HEK293 (cell line): ENCODE measurements around the gene LAMA5.

Experiments used
- CTCF ChIA-PET: fragments of 350-600 bp; formaldehyde crosslinking; extraction: SDS; loops from one replicate; lab custom pipeline; 2021; ENCODE audit warnings: antibody characterized with exemption; lab: Yijun Ruan, JAX
- POLR2A ChIA-PET: fragments of 300-600 bp; formaldehyde crosslinking; extraction: SDS; loops from one replicate; lab custom pipeline; 2020; ENCODE audit warnings: antibody characterized with exemption, inconsistent platforms; lab: Yijun Ruan, JAX
- H3K27ac ChIP-seq: fragments of 200-500 bp; sonication (Bioruptor generic); 2 replicates; pipeline ENCODE4 v1.5.1; 2014; ENCODE audit warnings: low read depth, low read length, control low read depth, inconsistent platforms; ENCODE audit errors: extremely low read depth
- H3K36me3 ChIP-seq, 2 experiments: fragments of 200-500 bp in 1 of 2; sonication (Bioruptor generic) in 1 of 2; 1 replicate in 1 of 2; 2 replicates in 1 of 2; pipeline ENCODE4 v1.5.1; 2014 to 2017; ENCODE audit warnings: inconsistent platforms in 2 of 2, low read length in 2 of 2; ENCODE audit not compliant: control insufficient read depth in 2 of 2, insufficient read depth in 1 of 2
- H3K4me1 ChIP-seq: fragments of 200-500 bp; sonication (Bioruptor generic); 2 replicates; pipeline ENCODE4 v1.5.1; 2014; ENCODE audit warnings: mild to moderate bottlenecking, low read length, inconsistent platforms; ENCODE audit not compliant: control insufficient read depth, insufficient read depth
- H3K4me3 ChIP-seq: 2 replicates; pipeline ENCODE4 v1.5.1; 2011; ENCODE audit warnings: low read depth, mild to moderate bottlenecking, control low read depth, low read length, moderate library complexity
- H3K9me3 ChIP-seq: fragments of 200-500 bp; sonication (Bioruptor generic); 2 replicates; pipeline ENCODE4 v1.5.1; 2014; ENCODE audit warnings: low read depth, low read length, inconsistent platforms; ENCODE audit not compliant: control insufficient read depth, insufficient read depth
- EGR2 ChIP-seq: fragments of 450-650 bp; formaldehyde crosslinking; IDR thresholded peaks from 2 replicates; pipeline ENCODE4 v1.5.1; 2016; ENCODE audit warnings: low read depth, missing biosample characterization, missing genetic modification characterization
- ELK4 ChIP-seq: IDR thresholded peaks from 2 replicates; pipeline ENCODE4 v1.6.1; 2011; ENCODE audit warnings: mild to moderate bottlenecking, low read depth, low read length, borderline replicate concordance
- GLI4 ChIP-seq: fragments of 450-650 bp; formaldehyde crosslinking; IDR thresholded peaks from 2 replicates; pipeline ENCODE4 v1.5.1; 2016; ENCODE audit warnings: missing biosample characterization, missing genetic modification characterization
- HOXA7 ChIP-seq: sonication (generic); formaldehyde crosslinking; IDR thresholded peaks from 2 replicates; pipeline ENCODE4 v1.8.1; 2022; ENCODE audit warnings: missing genetic modification reagents, borderline replicate concordance
- INSM2 ChIP-seq: fragments of 450-650 bp; formaldehyde crosslinking; IDR thresholded peaks from 2 replicates; pipeline ENCODE4 v1.5.1; 2016; ENCODE audit warnings: missing biosample characterization, missing genetic modification characterization
- ZBTB1 ChIP-seq: fragments of 450-650 bp; formaldehyde crosslinking; IDR thresholded peaks from 2 replicates; pipeline ENCODE4 v1.5.1; 2016; ENCODE audit warnings: missing biosample characterization, missing genetic modification characterization
- ZFP41 ChIP-seq: fragments of 450-650 bp; formaldehyde crosslinking; IDR thresholded peaks from 2 replicates; pipeline ENCODE4 v1.5.1; 2016; ENCODE audit warnings: missing biosample characterization, missing genetic modification characterization, borderline replicate concordance
- ZIC2 ChIP-seq: fragments of 450-650 bp; formaldehyde crosslinking; IDR thresholded peaks from 2 replicates; pipeline ENCODE4 v1.5.1; 2016; ENCODE audit warnings: missing biosample characterization, missing genetic modification characterization
- ZNF10 ChIP-seq: fragments of 450-650 bp; formaldehyde crosslinking; IDR thresholded peaks from 2 replicates; pipeline ENCODE4 v1.5.1; 2017; ENCODE audit warnings: missing biosample characterization, missing genetic modification characterization
- ZNF138 ChIP-seq: fragments of 450-650 bp; formaldehyde crosslinking; IDR thresholded peaks from 2 replicates; pipeline ENCODE4 v1.5.1; 2016; ENCODE audit warnings: missing biosample characterization, missing genetic modification characterization, borderline replicate concordance
- ZNF184 ChIP-seq: fragments of 450-650 bp; IDR thresholded peaks from 2 replicates; pipeline ENCODE4 v1.5.1; 2018; ENCODE audit warnings: missing biosample characterization, mild to moderate bottlenecking, missing genetic modification characterization
- ZNF398 ChIP-seq: fragments of 450-650 bp; formaldehyde crosslinking; IDR thresholded peaks from 2 replicates; pipeline ENCODE4 v1.5.1; 2017; ENCODE audit warnings: missing biosample characterization, missing genetic modification characterization
- ZNF600 ChIP-seq: fragments of 450-650 bp; formaldehyde crosslinking; IDR thresholded peaks from 2 replicates; pipeline ENCODE4 v1.5.1; 2016; ENCODE audit warnings: missing biosample characterization, missing genetic modification characterization
- ZNF624 ChIP-seq: fragments of 450-650 bp; formaldehyde crosslinking; IDR thresholded peaks from 2 replicates; pipeline ENCODE4 v1.5.1; 2017; ENCODE audit warnings: missing biosample characterization, missing genetic modification characterization
- ZNF670 ChIP-seq: fragments of 450-650 bp; formaldehyde crosslinking; IDR thresholded peaks from 2 replicates; pipeline ENCODE4 v1.5.1; 2016; ENCODE audit warnings: missing biosample characterization, missing genetic modification characterization, low read depth

LAMA5 gene

GRCh38 chr20:62403331-62403730 lies 36.2 kb upstream of the LAMA5 start:
- H3K36me3 ChIP-seq = peaks cover 0 to 42% of the 10 kb centered on the region in 2 experiments; a peak in 1 of 3 replicates
- H3K9me3 ChIP-seq = no peaks in the 10 kb centered on the region
- H3K4me3 ChIP-seq = no peak overlapping the region
- TF ChIP-seq INSM2 (tag by site-specific recombination) = no peak
- TF ChIP-seq ZNF398 (tag by site-specific recombination) = no peak
- TF ChIP-seq ZNF138 = no peak
- no peak for TF ChIP-seq HOXA7
- no peak for TF ChIP-seq ZFP41 (tag by site-specific recombination)
- TF ChIP-seq ZNF624 (tag by site-specific recombination) = no peak
- 0 out of 2 replicates have a peak, but pooled peaks have one; percentile 24 for TF ChIP-seq EGR2 (tag by site-specific recombination)
- TF ChIP-seq ZNF670 (tag by site-specific recombination) = no peak
- H3K27ac ChIP-seq = no peak overlapping the region
- ChIA-PET POLR2A (interaction anchor here (1.9 kb wide), 1 partner anchor 16 kb away, joined by 7 read pairs; the partner anchor contains the start of gene RPS21), CTCF (no interaction called here)
- H3K4me1 ChIP-seq = 0 out of 2 replicates have a peak, but pooled peaks cover 2% of the 10 kb centered on the region

- Histone ChIP-seq H3K36me3 (peaks cover 0 to 48% of the 10 kb centered on the region in 2 experiments; a peak in 2 of 3 replicates), H3K4me3 (no peak overlapping the region), H3K4me1 (0 out of 2 replicates have a peak, but pooled peaks cover 2% of the 10 kb centered on the region), H3K9me3 (no peaks in the 10 kb centered on the region), H3K27ac (no peak overlapping the region)
- TF ChIP-seq ZNF184 (tag by site-specific recombination) = no peak
- peak; percentile 37; the same call in 1 of the 2 replicates for TF ChIP-seq EGR2 (tag by site-specific recombination)
- POLR2A ChIA-PET = interaction anchor here (0.9 to 1.9 kb wide), 2 partner anchors 14 to 16 kb away, joined by 3 to 7 read pairs; partner anchors contain the start of gene RPS21
- CTCF ChIA-PET = no interaction called here
Measured at GRCh38 chr20:62402456-62403150, 35.5 kb upstream of the LAMA5 start.

GRCh38 chr20:62401331-62401779 lies 34.2 kb upstream of the LAMA5 start:
- Histone ChIP-seq H3K4me1 (0 out of 2 replicates have a peak, but pooled peaks cover under 1% of the 10 kb centered on the region), H3K4me3 (no peak overlapping the region), H3K27ac (no peak overlapping the region), H3K9me3 (no peaks in the 10 kb centered on the region), H3K36me3 (peaks cover 0 to 49% of the 10 kb centered on the region in 2 experiments; a peak in 2 of 3 replicates)
- POLR2A ChIA-PET = interaction anchor here (0.9 to 1.9 kb wide), 2 partner anchors 12 to 14 kb away, joined by 3 to 7 read pairs; partner anchors contain the start of gene RPS21
- TF ChIP-seq ELK4 (no peak), ZNF10 (tag by site-specific recombination) (peak; percentile 80; the same call in 1 of the 2 replicates), ZNF600 (tag by site-specific recombination) (no peak), ZBTB1 (no peak), ZIC2 (tag by site-specific recombination) (peak; percentile 48; the same call in 1 of the 2 replicates), GLI4 (tag by site-specific recombination) (no peak)
- CTCF ChIA-PET = interaction anchor here (2.4 kb wide), 1 partner anchor 9 kb away, joined by 11 read pairs; no protein-coding TSS in a partner anchor
